ENCODE measurements around the gene OR10J1.
"Not testable (repeated sequence)": the region's sequence is repeated elsewhere in the genome, so short reads cannot be mapped to it uniquely, and the experiment has no call there.

OR10J1 gene, protein sequence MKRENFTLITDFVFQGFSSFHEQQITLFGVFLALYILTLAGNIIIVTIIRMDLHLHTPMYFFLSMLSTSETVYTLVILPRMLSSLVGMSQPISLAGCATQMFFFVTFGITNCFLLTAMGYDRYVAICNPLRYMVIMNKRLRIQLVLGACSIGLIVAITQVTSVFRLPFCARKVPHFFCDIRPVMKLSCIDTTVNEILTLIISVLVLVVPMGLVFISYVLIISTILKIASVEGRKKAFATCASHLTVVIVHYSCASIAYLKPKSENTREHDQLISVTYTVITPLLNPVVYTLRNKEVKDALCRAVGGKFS

DNA sequence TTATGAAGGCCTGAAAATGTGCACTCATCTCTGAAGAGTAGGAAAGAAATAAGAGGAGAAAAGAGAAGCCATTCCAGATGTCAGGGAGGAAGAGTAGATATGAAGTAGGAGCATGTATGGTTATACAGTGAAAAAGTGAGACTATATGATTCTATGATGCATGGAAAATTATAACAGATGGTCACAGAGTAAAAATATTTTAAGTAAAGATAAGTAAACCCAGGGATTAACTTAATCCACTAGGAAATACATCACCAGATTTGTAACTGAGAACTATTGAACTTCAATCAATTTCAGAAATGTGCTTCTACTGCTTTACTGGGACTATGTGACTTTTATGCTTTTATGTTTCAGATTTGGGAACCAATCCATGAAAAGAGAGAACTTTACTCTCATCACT is at the start of gene OR10J1:
OR10J1 (plus strand) TSS at position 301 of the 400 bp plus-strand sequence; CDS start at position 371, 70 bp downstream.
- DNase-seq = no peak

- no peak for DNase-seq
Observed at GRCh38 chr1:159406821-159407220, 32.7 kb upstream of the OR10J1 start.

DNA sequence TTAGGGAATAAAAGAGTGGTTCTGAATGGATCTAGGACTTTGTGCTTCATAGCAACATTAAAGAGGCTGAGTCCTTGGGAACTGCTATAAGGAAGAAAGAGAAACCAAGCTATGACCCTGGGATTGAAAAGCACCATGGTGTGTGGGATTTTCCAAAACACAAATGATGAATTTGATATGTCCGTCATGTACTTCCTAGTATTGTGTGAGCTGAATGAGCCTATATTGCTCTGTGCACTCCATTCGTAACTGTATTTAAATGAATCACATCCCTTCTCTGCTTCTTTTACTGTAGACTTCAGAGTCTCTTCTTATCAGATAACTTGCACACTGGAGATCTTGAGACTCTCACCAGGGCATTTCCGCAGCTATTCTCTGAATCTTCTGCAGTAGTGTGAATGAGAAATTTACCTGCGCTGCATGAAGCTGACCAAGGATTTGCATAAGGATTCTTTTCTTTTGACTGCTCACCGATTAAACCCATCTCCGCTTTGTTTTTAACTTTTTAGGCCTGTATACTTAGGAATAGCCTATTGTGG is 30.6 kb upstream of the OR10J1 start:
- DNase-seq = no peak

DNA sequence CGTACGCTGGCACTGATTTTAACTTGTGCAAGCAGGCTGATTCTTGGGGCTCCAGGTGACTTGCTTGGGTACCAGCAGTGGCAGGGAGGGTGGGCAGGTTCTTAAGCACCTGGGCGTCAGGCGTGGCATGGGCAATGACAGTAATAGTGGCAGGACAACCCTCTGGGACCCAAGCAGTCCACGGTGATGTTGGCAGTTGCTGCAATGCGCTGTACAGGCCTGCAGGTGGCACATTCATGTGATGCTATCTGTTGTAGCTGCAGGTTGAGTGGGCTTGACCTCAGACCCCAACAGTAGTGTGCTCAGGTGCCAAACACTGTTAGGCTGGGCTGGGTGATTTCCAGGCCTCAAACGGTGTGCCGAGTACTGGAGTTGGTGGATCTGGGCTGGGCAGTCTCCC is 17.7 kb upstream of the OR10J1 start:
- no peak for DNase-seq

DNA sequence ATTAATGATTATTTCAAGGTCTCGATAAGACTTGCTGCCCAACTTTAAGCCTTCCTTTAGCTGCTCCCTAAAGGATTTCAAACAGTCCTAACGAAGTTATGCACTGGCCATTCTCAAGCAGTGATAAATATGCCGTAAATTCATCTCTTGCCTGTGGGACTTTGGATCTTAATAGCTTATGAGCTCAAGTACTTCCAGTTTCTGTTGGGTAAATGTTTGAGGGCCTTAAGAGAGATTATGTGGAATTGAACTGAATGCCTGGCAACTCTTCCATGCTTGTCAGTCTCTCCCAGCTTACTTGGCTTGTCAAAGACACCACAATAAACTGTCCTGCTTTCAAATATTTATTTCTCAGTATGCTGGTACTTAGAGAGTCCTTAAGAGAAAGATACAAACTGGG is 11.0 kb upstream of the OR10J1 start:
- DNase-seq = no peak

DNA sequence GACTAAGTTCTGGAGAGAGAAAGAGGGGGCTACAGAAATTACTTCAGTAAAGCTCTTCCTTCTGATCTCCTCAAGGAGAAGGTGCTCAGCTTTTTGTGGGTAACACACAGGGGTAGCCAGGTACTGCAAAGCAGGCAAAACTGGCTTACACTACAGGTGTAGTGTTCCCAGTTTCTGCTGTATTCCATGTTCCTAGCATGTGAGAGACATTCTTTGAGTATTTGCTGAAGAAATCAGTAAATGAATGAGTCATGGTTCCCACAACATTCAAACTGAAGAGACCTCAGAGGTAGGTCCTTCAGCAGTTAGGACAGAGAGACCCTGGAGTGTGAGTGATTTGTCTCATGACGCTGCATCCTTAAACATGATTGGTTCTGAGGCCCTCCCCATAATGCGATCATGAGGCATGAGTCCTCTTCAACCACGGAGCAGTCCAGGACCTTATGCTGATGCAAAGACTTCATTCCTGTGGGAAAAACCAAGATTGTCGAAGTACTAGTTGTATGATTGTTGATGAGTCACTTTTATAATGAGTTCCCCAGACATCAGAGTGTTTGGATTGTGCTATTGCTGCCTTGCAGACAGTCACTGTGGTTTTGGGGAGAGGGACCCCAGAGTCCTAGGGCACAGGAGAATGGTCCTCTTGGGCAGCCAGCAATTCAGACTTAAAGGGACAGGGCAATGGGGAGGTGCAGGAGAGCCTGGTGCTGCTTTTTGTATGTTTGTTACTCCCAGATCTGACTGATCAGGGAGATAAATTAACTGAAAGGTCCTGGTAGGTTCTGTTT is 10.3 kb upstream of the OR10J1 start:
- DNase-seq = no peak

GRCh38 chr1:159430985-159431384 is 8.5 kb upstream of the OR10J1 start:
- DNase-seq = no peak

DNA sequence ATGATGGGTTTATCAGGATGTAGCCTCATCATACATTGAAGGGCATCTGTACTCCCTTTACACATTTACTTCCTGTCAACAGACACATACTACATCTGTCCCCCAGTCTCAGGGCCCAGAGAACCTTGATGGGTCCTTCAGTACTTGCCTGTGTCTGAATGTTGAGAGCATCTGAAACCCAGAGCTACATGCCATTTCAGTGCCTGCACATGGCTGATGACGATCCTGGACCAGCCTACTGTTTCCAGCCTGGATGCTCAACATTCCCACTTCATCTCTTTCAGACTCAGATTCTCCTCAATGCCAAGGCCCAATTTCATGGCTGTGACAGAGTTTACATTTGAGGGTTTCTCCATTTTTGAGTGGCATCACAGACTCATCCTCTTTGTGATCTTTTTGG is 7.6 kb upstream of the OR10J1 start, which contains the start of gene OR10J4:
OR10J4 (plus strand) TSS at position 301 of the 400 bp plus-strand sequence.
- DNase-seq = no peak

DNA sequence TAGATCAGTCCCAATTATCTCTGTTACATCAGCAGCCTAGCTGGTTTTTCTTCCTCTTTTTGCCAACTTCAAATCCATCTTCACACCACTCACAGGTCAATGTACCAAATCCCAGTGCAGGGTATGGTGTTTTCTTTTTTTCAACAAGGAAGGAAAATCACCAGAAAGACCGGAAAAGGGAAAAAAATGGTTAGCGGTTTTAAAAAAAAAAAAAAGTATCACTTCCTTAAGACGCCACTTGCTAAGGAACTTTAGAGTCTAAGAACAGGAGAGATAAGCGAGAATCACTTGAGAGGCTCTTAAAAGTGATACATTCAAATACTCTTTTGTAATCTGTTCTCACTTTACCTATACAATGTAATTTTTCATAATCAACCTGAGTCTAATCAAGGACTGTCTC is 3.1 kb upstream of the OR10J1 start:
- DNase-seq = no peak

DNA sequence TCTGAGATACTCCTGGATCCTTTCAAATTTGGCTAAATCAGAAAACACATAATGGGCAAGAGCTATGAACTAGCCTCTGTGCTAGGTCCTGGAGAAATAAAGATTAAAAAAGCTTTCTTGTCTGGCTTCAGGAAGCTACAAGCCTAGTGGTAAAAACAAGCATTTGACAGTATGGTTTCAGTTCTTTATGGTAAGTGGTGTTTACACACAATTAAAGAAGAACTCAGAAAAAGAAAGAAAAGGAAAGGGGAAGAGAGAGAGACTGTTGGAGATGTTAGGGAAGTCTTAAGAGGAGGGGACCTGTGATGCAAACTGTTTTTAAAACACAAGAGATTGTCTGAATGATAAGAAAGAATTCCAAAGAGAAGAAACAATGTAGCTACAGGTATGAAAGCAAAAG is 1.8 kb downstream of the OR10J1 start:
- DNase-seq = no peak

DNA sequence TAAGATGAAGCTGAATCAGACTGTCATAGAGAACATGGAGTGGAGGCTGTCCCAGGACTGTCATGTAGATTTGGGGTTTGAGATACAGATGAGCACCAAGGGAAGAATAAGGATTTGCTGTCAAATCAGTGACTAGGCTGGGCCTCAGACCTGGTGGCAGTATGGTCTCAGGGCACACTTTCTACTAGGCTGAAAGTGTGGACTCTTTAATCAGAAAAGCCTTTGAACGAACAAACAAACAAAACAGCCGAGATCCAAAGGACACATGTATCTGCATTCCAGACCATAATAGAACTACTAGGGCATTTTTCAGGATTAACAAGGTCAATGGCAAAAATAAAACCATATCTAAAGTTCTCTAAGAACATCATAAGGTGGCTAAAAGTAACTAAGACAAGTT is 2.9 kb downstream of the OR10J1 start:
- no peak for DNase-seq

DNA sequence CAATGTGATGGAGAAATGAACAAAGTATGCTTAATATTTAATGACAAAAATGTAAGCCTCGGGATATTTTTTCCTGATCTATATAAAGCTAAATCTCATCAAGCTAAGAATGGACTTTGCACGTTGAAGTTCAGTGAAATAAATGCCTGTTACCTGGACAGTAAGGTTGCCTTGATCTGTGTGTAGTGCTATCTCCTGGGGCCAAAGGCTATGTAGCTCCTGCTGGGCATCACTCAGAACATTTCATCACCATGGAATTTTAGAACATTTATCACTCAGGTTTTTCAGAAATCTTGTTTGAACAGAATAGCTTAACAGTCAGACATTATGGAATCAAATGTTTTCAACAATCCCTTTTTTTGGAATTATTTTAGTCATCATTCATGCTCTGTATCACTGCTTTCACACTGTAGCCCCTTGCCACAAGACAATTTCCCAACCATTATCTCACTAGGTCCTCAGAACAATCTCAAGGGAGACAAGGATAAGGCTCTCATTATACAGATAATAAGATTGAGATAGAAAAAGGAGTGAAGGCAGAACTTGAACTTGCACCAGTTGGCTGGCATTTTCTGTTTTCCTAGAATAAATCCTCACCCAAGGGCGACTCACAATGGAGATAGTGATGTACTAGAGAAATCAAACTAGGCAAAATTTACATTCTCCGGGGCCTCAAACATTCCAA is 3.7 kb downstream of the OR10J1 start:
- no peak for DNase-seq

DNA sequence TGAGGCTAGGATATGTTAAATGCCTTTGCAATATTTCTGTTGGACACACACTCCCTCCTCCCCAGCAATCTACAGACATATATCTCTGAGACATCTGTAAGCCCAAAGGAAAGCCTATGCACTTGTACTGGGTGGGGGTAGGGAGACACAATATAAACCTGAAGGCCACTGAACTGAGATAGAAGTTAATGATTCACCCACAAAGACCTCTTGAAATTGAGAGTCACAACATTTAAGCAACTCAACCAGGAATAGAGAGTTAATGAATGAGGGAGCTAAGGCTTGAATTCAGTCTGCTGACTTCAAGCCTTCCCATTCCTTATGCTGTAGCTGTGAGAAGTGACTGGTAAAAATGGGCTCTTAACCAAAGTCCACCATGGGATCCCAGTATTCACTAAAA is 5.0 kb downstream of the OR10J1 start:
- DNase-seq = no peak

DNA sequence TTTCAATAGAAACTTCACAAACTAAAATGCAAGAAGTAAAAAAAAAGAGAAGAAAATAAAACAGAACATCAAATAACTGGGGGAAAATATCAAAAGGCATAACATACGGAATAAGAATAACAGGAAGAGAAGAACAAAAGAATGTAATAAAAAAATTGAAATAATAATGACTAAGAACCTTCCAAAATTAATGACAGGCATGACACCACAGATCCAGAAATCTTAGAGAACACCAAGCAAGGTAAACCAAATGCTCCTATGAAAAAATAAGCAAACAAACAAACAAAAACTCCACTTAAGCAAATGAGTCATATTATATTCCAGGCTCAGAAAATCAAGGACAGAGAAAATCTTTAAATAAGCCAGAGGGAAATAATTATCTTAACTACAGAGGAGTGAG is 8.7 kb downstream of the OR10J1 start:
- DNase-seq = no peak

DNA sequence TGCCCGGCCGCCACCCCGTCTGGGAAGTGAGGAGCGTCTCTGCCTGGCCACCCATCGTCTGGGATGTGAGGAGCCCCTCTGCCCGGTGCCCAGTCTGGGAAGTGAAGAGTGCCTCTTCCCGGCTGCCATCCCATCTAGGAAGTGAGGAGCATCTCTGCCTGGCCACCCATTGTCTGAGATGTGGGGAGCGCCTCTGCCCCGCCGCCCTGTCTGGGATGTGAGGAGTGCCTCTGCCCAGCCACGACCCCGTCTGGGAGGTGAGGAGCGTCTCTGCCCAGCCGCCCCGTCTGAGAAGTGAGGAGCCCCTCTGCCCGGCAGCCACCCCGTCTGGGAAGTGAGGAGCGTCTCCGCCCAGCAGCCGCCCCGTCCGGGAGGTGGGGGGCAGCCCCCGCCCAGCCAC is 10.1 kb downstream of the OR10J1 start:
- DNase-seq = not testable (repeated sequence)

- no peak for DNase-seq
Observed at GRCh38 chr1:159459551-159459950, 20.0 kb downstream of the OR10J1 start.

DNA sequence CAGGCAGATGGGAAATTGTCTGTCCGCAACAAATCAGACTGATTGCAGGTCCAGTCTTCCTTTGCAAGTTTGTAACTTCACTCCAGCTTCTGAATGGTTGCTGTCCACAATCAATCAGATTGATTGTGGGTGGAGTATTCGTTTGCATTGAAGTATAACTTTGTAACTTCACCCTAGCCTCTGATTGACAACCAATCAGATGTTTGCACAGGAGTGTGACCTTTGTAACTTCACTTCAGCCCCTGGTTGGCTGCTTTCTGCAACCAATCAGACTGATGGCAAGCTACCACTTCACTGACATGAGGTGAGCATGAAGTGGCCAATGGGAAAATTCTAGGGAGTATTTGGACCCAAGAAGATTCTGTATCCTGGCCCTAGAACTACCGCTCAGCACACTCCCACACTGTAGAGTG is 25.7 kb downstream of the OR10J1 start:
- DNase-seq = no peak

DNA sequence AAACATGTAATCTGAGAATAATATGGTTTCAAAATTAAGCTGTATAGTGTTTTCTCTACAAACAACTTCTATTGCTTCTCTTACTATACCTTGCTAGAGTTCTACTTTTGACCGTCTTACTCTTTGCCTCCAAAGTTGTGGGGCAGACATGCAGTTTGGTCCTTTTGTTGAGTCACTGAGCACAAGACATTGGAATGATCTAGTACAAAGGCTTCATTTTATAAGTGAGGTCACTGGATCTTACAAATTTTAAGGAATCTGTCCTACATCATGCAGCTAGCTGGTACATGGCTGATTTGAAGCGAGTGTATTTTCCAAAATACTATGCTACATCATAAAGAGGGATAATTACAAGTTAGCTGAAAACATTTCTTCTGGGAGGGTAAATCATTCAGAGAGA is 28.8 kb downstream of the OR10J1 start:
- no peak for DNase-seq

- no peak for DNase-seq
Observed at GRCh38 chr1:159469921-159470533, 30.5 kb downstream of the OR10J1 start.

DNA sequence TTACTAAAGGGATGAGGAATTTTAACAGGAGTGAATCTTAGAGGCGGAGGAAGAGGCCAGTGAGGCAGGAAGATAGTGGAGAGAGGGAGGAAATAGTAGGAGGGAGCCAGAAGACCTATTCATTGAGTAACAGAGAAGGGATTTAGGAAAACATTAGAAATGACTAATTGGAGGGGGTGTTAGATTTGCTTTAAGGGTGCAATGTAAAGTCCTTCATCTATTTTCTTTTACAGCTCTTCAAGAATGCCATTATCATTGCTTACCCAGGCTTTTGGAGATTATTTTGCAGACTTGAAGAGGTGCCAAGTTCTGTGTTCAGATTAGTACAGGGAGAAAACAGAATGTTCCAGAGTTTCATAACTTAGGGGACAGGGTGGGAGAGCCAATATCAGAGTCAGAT is 33.8 kb downstream of the OR10J1 start:
- DNase-seq = no peak

- DNase-seq = no peak
Observed at GRCh38 chr1:159474926-159475325, 35.4 kb downstream of the OR10J1 start.

- DNase-seq = no peak
Observed at GRCh38 chr1:159483501-159483900, 44.0 kb downstream of the OR10J1 start.
